ENCODE measurements around the gene IFT43.

IFT43 gene

GRCh38 chr14:76056128-76056527, 70.6 kb downstream of the IFT43 start:
- Histone ChIP-seq H3K79me1 (ENCODE audit: low read length) (no peaks in the 10 kb centered on the region), H4K12ac (ENCODE audit: low read depth, low read length) (no peak overlapping the region), H3K18ac (ENCODE audit: low read length) (no peak overlapping the region), H3K23ac (ENCODE audit: low read length) (no peak overlapping the region), H3K27ac (ENCODE audit: low read depth, low read length) (no peak overlapping the region), H3K27me3 (ENCODE audit: insufficient read depth, low read length) (no peaks in the 10 kb centered on the region), H3K36me3 (ENCODE audit: control insufficient read depth in 1 of 2, insufficient read depth in 2 of 2, low read length in 2 of 2) (no peaks in the 10 kb centered on the region), H2AFZ (ENCODE audit: insufficient read depth, low read length, poor library complexity) (no peak overlapping the region), H2BK12ac (ENCODE audit: low read length) (no peak overlapping the region), H3K4me2 (ENCODE audit: low read length) (no peak overlapping the region), H3K4me3 (ENCODE audit: low read depth, low read length) (no peak overlapping the region), H4K91ac (ENCODE audit: low read depth, low read length) (no peak overlapping the region), H3K4ac (ENCODE audit: low read depth, low read length) (no peak overlapping the region), H2BK5ac (ENCODE audit: low read depth, low read length, poor library complexity) (no peak overlapping the region), H3K4me1 (ENCODE audit: control insufficient read depth in 1 of 2, insufficient read depth in 2 of 2, low read length in 2 of 2) (no peaks in the 10 kb centered on the region), H3K79me2 (ENCODE audit: control insufficient read depth, insufficient read depth, low read length, poor library complexity) (no peaks in the 10 kb centered on the region), H3K9ac (ENCODE audit: low read length) (no peak overlapping the region), H4K8ac (ENCODE audit: low read depth, low read length) (no peak overlapping the region), H3K9me3 (ENCODE audit: insufficient read depth, low read depth, low read length) (no peaks in the 10 kb centered on the region), H2AK5ac (ENCODE audit: low read length) (no peak overlapping the region), H2BK120ac (ENCODE audit: insufficient read depth, low read length, poor library complexity) (no peak overlapping the region), H3K14ac (ENCODE audit: low read length) (no peak overlapping the region)
- no peak for DNase-seq
- no CpG with 5 or more reads among the region's 8 CpGs for WGBS (ENCODE audit: extremely low coverage, insufficient coverage, insufficient read length)

- Histone ChIP-seq H3K9me3 (ENCODE audit: insufficient read depth, low read depth, low read length) (no peaks in the 10 kb centered on the region), H3K18ac (ENCODE audit: low read length) (no peak overlapping the region), H3K14ac (ENCODE audit: low read length) (no peak overlapping the region), H2AFZ (ENCODE audit: insufficient read depth, low read length, poor library complexity) (no peak overlapping the region), H3K79me2 (ENCODE audit: control insufficient read depth, insufficient read depth, low read length, poor library complexity) (no peaks in the 10 kb centered on the region), H4K12ac (ENCODE audit: low read depth, low read length) (no peak overlapping the region), H2BK5ac (ENCODE audit: low read depth, low read length, poor library complexity) (no peak overlapping the region), H2AK5ac (ENCODE audit: low read length) (no peak overlapping the region), H3K4me1 (ENCODE audit: control insufficient read depth in 1 of 2, insufficient read depth in 2 of 2, low read length in 2 of 2) (no peaks in the 10 kb centered on the region), H3K4me2 (ENCODE audit: low read length) (no peak overlapping the region), H4K8ac (ENCODE audit: low read depth, low read length) (no peak overlapping the region), H3K4me3 (ENCODE audit: low read depth, low read length) (no peak overlapping the region), H3K36me3 (ENCODE audit: control insufficient read depth in 1 of 2, insufficient read depth in 2 of 2, low read length in 2 of 2) (no peaks in the 10 kb centered on the region), H3K27ac (ENCODE audit: low read depth, low read length) (no peak overlapping the region), H2BK120ac (ENCODE audit: insufficient read depth, low read length, poor library complexity) (no peak overlapping the region), H3K27me3 (ENCODE audit: insufficient read depth, low read length) (no peaks in the 10 kb centered on the region), H3K4ac (ENCODE audit: low read depth, low read length) (no peak overlapping the region), H2BK12ac (ENCODE audit: low read length) (no peak overlapping the region), H3K9ac (ENCODE audit: low read length) (no peak overlapping the region), H4K91ac (ENCODE audit: low read depth, low read length) (no peak overlapping the region), H3K79me1 (ENCODE audit: low read length) (no peaks in the 10 kb centered on the region), H3K23ac (ENCODE audit: low read length) (no peak overlapping the region)
- DNase-seq, result no peak
- WGBS (ENCODE audit: extremely low coverage, insufficient coverage, insufficient read length), result no CpG with 5 or more reads among the region's 11 CpGs
Observed at GRCh38 chr14:76057914-76058313, 72.4 kb downstream of the IFT43 start.

GRCh38 chr14:76063327-76063726, 77.8 kb downstream of the IFT43 start:
- peaks cover 2 to 3% of the 10 kb centered on the region in 2 experiments for H3K36me3 ChIP-seq (ENCODE audit: control insufficient read depth in 1 of 2, insufficient read depth in 2 of 2, low read length in 2 of 2)
- no peak overlapping the region for H3K9ac ChIP-seq (ENCODE audit: low read length)
- no peak overlapping the region for H3K18ac ChIP-seq (ENCODE audit: low read length)
- no peaks in the 10 kb centered on the region for H3K27me3 ChIP-seq (ENCODE audit: insufficient read depth, low read length)
- no peaks in the 10 kb centered on the region for H3K79me1 ChIP-seq (ENCODE audit: low read length)
- no peak overlapping the region for H2BK120ac ChIP-seq (ENCODE audit: insufficient read depth, low read length, poor library complexity)
- no peak overlapping the region for H4K91ac ChIP-seq (ENCODE audit: low read depth, low read length)
- no peak overlapping the region for H2BK5ac ChIP-seq (ENCODE audit: low read depth, low read length, poor library complexity)
- no peak overlapping the region for H3K23ac ChIP-seq (ENCODE audit: low read length)
- peaks cover 1% of the 10 kb centered on the region for H3K9me3 ChIP-seq (ENCODE audit: insufficient read depth, low read depth, low read length)
- no peak overlapping the region for H3K4me2 ChIP-seq (ENCODE audit: low read length)
- no peak overlapping the region for H3K4me3 ChIP-seq (ENCODE audit: low read depth, low read length)
- H2AFZ ChIP-seq (ENCODE audit: insufficient read depth, low read length, poor library complexity), result no peak overlapping the region
- H3K27ac ChIP-seq (ENCODE audit: low read depth, low read length), result no peak overlapping the region
- H2AK5ac ChIP-seq (ENCODE audit: low read length), result no peak overlapping the region
- DNase-seq, result no peak
- H3K4ac ChIP-seq (ENCODE audit: low read depth, low read length), result no peak overlapping the region
- no peak overlapping the region for H4K12ac ChIP-seq (ENCODE audit: low read depth, low read length)
- H3K79me2 ChIP-seq (ENCODE audit: control insufficient read depth, insufficient read depth, low read length, poor library complexity), result no peaks in the 10 kb centered on the region
- H3K14ac ChIP-seq (ENCODE audit: low read length), result no peak overlapping the region
- H2BK12ac ChIP-seq (ENCODE audit: low read length), result no peak overlapping the region
- H3K4me1 ChIP-seq (ENCODE audit: control insufficient read depth in 1 of 2, insufficient read depth in 2 of 2, low read length in 2 of 2), result peaks cover 0 to 2% of the 10 kb centered on the region in 2 experiments
- no peak overlapping the region for H4K8ac ChIP-seq (ENCODE audit: low read depth, low read length)
- WGBS (ENCODE audit: extremely low coverage, insufficient coverage, insufficient read length), result no CpG with 5 or more reads among the region's 3 CpGs

GRCh38 chr14:76065519-76065918, 80.0 kb downstream of the IFT43 start:
- H3K9me3 ChIP-seq (ENCODE audit: insufficient read depth, low read depth, low read length), result peaks cover 1% of the 10 kb centered on the region
- H2BK5ac ChIP-seq (ENCODE audit: low read depth, low read length, poor library complexity), result no peak overlapping the region
- no peak overlapping the region for H4K8ac ChIP-seq (ENCODE audit: low read depth, low read length)
- H3K79me1 ChIP-seq (ENCODE audit: low read length), result no peaks in the 10 kb centered on the region
- H3K4me3 ChIP-seq (ENCODE audit: low read depth, low read length), result no peak overlapping the region
- no peak for DNase-seq
- no peak overlapping the region for H2BK120ac ChIP-seq (ENCODE audit: insufficient read depth, low read length, poor library complexity)
- no peak overlapping the region for H2BK12ac ChIP-seq (ENCODE audit: low read length)
- H3K18ac ChIP-seq (ENCODE audit: low read length), result no peak overlapping the region
- no peak overlapping the region for H3K27ac ChIP-seq (ENCODE audit: low read depth, low read length)
- no peak overlapping the region for H3K9ac ChIP-seq (ENCODE audit: low read length)
- no peaks in the 10 kb centered on the region for H3K79me2 ChIP-seq (ENCODE audit: control insufficient read depth, insufficient read depth, low read length, poor library complexity)
- no peak overlapping the region for H4K12ac ChIP-seq (ENCODE audit: low read depth, low read length)
- no CpG with 5 or more reads among the region's 3 CpGs for WGBS (ENCODE audit: extremely low coverage, insufficient coverage, insufficient read length)
- no peak overlapping the region for H2AK5ac ChIP-seq (ENCODE audit: low read length)
- H3K4me1 ChIP-seq (ENCODE audit: control insufficient read depth in 1 of 2, insufficient read depth in 2 of 2, low read length in 2 of 2), result peaks cover 0 to 2% of the 10 kb centered on the region in 2 experiments
- H3K23ac ChIP-seq (ENCODE audit: low read length), result no peak overlapping the region
- no peaks in the 10 kb centered on the region for H3K27me3 ChIP-seq (ENCODE audit: insufficient read depth, low read length)
- H2AFZ ChIP-seq (ENCODE audit: insufficient read depth, low read length, poor library complexity), result no peak overlapping the region
- H3K14ac ChIP-seq (ENCODE audit: low read length), result no peak overlapping the region
- no peak overlapping the region for H3K4me2 ChIP-seq (ENCODE audit: low read length)
- H3K4ac ChIP-seq (ENCODE audit: low read depth, low read length), result no peak overlapping the region
- no peak overlapping the region for H4K91ac ChIP-seq (ENCODE audit: low read depth, low read length)
- H3K36me3 ChIP-seq (ENCODE audit: control insufficient read depth in 1 of 2, insufficient read depth in 2 of 2, low read length in 2 of 2), result peaks cover 2 to 3% of the 10 kb centered on the region in 2 experiments
